HG02938 (cell line): ENCODE measurements around the gene OSBP2.

Experiments used
- ATAC-seq: cut with Tn5 transposase; IDR thresholded peaks from one replicate; pipeline ENCODE4 v1.9.1; 2021; ENCODE audit warnings: mild to moderate bottlenecking, moderate library complexity; ENCODE audit not compliant: unreplicated experiment

The OSBP2 gene

DNA sequence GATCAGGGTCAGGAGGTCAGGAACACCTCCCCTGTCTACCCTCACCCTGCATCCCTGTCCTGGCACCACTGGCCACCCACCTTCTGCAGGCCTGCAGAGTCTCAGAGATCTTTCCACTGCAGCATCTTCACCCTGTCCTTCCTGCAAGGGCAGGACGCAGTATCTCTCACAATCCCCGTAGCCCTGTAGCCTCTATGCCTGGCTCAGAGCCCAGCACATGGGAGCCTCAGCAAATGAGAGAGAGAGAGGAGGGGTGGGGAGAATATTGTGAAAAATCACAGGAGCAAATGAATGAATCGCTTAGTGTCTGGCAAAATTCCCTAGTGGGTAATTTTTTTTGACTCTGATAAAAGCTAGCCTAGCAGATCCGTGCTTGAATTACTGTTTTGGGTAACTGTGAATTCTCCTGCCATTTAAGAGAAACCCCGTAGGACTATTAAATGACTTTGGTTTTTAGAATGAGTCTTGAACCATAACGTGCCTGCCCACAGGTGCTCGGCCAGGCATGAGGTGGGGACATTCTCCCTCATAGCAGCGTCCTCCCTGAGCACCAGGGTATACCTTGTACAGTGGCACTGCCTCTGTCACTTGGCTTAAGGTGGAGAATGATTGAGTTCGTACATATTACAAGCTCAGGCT, 182.4 kb downstream of the OSBP2 start:
- no peak for ATAC-seq

DNA sequence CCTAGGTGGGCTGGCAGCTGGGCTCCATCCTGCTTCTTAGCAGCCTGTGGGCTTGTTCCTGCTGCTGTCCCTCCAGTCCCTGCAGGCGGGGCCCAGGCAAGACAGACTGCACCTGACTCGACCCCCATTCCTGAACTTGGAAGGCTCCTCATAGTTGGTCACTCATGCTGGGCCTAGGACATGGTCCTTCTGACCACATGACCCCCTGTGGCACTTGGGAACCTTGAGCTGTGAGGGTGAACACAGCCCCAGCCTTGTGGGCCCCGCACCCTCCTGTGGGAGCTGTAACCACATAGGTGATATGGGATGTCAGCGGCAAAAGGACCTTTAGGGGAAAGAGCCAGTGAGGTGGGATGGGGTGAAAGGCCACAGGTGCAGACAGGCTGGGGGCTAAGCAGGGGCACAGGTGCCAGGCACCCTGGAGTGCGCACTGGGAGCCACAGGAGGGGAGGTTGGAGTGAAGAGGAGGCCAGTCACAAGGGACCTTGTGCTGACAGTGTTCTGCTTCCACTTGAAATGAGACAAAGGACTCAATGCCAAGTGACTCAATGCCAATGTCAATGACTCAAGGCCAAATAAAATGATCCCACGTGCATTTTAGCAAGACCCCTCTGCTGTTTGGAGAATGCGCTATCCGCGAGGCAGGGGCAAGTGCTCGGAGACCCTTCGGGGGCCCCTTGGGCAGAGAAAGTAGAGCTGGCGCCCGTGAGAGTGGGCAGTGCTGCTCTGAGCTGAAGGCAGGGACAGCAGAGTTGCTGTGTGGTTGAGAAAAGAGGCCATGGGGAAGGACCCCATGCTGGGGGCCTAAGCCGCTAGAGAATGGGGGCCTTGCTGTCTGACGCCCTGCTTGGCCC, 183.2 kb downstream of the OSBP2 start:
- no peak for ATAC-seq

DNA sequence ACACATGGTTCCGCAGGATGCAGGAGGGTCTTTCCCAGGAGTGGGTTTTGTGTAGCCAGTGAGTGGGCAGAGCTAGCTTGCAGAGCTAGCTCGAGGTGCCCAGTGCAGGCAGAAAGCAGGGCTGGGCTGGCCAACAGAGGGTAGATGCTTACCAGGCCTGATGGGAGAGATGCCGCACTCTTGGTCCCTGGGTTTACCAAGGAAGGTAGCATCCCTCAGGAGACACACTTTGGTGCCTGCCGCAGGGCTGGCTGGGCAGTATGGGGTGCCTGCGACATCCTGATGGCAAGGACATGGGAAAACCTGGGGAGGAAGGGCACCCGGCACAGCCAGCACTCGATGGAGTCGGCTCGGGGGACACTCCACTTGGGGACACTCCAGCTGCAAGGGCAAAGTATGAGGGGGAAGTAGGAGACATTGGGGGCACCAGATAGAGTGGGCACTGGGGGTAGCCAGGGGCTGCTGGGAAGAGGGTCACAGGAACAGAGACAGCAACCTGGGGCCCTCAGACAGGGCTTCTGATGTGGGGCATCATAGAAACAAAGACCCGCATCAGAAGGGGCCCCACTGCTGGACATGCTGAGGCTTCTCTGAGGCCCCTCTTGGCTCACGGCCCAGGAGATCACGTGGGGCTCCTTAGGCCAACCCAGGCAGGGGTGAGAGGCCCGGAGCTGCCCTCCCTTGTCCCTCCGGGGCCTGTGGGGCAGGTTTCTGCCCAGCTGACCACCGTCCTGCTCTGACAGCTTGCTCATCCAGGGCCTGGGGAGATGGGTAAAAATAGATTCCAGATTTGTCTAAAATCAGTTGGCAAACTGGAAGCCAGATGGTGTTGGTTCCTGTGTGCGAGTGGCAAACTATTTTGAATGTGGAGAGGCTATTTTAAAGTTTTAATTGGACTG, 184.1 kb downstream of the OSBP2 start:
- ATAC-seq, result no peak

DNA sequence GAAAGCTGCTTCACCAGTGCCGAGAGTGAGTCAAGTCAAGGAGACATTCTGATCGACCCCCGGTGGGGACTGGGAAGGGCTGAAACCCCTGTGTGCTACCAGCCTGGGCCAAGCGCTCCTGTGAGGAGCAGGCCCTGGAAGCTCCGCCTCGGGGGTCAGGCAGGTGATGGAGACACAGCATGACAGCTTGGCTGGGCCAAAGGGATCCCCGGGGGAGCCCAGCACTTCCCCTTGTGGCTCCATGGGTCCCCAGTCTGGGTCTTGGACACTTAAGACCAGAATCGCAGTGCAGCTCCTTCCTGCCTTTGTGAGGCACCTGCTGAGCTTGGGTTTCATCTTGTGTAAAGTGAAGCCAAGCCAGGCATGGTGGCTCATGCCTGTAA, 184.7 kb downstream of the OSBP2 start:
- ATAC-seq, result no peak

DNA sequence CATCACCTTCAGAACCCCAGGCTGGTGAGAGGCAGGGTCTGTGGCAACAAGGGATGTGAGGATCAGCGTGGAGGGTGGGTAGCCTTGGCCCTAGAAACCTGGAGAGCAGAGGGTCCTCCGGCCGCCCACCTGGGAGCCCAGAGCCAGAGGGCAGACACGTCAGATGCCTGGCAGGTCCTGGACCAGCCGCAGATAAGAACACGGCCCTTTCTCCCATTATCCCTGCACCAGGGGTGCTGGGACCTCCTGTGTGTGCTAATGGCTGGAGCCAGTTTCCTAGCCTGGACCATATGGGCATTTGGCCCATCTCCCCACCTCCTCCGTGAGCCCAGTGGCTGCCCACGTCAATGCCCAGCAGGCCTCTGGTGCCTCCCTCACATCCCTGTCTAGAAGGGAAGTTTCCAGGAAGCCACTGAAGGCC, 185.5 kb downstream of the OSBP2 start:
- no peak for ATAC-seq

DNA sequence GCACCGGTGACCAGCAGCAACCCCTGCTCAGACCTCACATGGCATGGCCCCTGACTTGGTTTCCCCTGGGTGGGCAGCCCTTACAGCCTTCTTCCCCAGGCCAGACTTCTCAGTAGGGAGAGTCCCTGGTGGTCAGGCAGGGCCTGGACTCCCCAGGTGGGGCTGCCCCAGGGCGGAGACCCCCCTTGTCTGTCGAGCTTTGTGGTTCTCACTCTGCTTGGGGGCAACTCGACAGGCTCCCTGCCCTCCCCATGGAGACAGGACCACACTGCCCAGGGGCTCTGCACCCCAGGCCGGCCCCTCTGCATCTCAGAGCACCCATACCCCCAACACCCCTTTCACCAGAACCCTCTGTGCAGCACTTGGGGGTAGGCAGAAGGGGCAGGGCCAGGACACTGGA, 186.2 kb downstream of the OSBP2 start:
- no peak for ATAC-seq

DNA sequence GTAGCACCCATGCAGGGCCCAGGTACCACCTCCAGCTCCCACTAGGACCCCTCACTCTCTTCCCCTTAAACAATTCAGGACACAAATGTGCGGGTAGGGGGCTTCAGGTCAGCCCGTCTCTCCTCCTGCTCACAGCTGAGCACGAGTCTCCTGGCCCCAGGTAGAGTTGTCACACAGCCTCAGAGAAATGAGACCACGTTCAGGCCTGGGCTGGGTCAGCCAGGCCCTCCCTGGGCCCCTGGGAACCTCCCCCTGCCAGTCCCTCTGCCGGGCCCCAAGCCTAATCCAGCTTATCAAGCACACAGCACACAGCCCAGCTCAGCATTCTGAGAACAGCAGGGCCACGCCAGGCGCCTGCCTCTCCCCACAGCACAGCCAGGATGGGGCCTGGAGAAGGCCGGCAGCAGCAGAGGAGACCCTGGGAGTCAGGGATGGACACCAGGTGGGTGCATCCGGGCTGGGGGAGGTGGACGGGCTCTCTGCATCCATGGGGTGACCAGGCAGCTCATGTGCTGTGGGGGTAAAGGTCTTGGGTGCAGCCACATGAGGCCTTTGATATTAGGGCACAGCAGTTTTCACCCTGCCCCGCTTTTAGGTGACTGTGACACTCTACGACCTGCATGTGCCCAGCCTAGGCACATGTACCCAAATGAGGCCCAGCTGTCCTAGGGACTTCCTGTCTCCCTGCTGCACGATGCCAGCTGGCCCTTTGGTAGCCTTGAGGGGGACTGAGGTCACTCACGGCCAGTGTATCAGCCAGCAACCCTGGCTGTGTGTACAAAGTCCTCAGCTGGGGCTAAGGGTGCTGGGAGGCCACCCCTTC, 186.9 kb downstream of the OSBP2 start:
- ATAC-seq, result no peak

DNA sequence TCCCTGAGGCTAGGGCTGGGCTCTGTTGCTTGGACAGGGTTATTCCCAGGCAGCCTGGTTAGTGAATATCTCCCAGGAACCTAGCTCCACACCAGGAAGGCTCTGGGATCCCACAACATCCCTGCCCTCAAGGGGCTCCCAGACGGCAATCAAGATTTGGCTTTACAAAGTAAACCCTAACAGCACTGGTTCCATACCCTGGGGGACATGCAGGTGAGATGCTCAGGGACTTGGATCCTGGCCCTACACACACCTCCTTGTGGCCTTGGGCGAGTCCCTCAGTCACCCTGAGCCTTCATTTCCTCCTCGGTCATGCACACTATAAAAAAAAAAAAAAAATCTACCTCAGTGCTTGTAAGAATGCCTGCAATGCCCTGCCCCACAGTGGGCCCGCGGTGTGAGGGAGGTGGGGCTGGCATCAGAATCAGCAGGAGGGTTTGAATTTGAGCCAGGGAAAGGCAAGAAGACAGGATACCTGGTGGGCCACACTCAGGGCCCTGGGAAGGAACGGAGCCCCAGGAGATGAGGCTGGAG, 187.6 kb downstream of the OSBP2 start:
- ATAC-seq, result no peak

DNA sequence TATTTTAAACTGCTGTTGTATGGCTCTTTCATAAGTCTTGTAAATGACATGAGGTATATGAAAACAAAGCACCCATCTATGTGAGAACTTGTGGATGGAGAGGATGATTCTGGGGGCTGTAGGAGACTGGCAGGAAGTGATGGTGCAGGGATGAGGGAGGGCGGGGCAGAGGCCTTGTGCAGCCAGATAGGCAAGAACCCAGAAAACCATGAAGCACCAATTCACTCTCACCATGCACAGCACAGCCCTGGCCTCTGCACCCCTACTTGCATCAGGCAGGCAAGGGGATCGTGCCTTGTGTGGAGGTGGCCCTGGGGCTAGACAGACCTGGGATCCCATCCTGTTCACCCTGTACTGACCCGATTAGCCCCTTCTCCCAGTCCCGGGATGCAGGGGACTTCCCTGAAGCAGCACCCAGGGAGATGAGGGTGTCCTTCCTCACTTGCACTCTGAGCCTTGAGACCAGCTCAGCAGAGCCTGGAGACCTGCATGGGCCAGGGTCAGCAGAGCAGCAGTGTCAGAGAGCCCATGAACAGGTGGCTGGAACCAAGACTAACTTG, 188.4 kb downstream of the OSBP2 start:
- ATAC-seq, result no peak

DNA sequence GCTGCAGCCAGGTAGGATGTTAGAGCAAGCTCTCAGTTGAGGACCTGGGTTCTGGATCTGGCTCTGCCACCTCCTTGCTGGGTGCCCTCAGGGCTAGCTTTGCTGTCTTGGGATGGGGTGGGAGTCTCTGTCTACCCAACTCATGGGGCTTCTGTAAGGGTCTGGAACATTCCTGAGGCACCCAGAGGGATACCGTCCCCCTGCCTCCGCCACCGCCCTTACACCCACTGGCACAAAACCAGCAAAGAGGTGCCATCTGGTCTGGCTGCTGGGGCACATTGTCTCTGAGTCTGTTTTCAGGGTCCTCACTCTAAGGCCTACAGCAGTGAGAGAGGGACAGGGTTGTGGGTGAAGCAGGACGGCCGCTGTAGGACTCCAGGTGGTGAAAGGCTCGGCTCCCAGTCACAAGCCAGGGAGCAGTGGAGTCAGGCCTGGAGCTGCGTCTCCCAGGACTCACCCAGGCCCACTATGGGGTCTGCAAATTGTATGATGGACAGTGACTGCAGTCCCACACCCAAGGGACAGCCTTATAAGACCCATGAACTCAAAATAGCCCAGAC, 189.0 kb downstream of the OSBP2 start:
- ATAC-seq, result no peak

DNA sequence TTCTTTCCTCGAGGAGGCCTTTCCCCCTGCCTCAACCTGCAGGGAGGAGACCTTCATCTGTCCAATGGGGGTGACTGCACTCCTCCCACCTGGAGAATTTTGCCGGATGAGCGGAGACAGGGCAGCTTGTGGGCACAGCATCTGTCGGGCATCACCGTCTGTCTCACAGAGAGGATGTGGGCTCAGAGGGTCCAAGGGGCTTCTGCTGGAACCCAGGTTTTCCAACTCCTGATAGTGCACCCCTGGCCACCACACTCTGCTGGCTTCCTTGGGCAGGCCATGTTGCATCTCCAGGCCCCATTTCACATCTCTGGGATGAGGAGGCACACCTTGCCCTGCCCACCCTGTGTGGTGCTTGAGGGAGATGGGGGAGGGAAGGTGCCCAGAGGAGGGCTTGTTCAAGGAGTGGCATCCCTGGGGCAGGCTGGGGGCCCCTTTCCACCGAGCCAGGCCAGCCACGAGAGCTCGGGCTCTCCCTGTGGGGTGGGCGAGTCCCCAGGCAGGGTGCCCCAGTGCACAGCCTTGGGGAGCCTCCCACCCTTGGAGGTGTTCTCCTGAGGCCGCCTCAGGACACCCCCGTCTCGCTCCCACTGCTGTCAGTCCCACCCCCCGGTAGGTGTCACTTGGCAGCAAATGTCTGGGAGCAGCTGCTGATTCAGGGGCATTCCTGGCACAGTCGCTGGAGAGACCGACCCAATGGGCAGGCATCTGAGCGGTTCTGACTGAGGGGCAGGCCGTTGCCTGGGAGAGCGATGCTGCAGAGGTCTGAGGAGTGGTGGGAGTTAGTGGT, 189.7 kb downstream of the OSBP2 start:
- ATAC-seq, result no peak

DNA sequence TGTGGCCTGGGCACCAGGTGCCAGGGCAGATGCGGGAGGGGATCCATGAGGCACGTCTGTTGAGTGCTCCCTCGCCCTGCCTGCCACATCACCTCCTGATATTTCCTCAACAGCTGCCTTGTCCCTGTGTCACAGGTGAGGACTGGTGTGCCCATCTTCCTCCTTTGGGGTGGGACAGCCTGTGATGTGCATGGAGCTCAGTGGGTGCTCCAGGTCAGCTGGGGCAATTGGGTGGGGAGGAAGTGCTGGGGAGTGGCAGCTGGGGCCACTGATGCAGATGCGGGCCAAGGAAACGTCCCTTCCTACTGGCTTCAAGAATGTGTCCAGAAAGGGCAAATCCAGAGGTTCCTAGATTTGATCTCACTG, 190.3 kb downstream of the OSBP2 start:
- no peak for ATAC-seq

DNA sequence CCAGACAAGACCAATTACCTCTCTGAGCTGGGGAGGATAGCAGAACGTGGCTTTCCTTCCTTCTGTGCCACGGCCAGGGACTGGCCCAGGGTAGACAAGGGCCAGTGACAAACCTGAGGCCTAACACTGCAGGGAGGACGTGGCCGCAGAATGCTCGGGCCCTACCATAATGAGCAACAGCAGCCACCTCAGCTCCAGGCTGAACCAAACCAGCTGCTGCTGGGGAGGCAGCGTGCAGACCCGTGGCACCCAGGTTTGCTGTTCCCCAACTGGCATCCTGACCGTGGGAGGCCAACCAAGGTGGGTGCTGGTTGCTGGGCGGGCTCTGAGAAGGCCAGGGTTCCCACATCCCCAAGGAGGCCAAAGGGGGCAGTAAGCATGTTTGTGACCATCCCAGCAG, 190.9 kb downstream of the OSBP2 start:
- ATAC-seq, result no peak

DNA sequence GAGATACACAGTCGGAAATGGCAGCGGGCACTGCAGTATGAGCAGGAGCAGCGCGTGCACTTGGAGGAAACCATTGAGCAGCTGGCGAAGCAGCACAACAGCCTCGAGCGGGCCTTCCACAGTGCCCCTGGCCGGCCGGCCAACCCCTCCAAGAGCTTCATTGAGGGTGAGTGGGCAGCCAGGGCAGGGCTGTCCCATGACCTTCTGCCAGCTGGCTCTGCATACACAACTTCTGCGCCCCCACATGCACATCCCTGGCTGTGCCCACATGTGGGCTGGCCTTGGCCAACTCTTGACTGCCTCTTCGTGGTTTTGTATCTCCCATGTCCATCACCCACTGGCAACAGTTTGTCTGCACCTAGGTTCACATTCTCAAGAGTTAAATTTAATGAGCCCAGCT, 192.8 kb downstream of the OSBP2 start:
- no peak for ATAC-seq

DNA sequence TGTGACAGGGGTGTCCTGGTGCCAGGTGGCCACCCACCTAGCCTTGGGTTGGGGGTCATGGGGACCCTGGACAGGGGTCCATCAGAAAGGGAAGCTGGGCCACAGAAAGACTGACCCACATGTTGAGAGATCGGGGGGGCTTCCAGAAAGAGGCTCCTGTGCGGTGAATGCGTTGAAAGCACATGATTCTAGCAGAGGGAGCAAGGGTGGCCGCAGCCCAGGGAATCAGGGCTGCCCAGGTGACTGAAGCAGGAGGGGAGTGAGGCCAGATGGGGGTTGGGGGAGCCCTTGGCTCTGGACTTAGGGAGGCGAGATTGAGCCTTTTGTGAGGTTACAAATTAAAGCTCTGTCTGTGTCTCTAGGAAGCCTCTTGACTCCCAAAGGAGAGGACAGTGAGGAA, 193.2 kb downstream of the OSBP2 start:
- no peak for ATAC-seq

DNA sequence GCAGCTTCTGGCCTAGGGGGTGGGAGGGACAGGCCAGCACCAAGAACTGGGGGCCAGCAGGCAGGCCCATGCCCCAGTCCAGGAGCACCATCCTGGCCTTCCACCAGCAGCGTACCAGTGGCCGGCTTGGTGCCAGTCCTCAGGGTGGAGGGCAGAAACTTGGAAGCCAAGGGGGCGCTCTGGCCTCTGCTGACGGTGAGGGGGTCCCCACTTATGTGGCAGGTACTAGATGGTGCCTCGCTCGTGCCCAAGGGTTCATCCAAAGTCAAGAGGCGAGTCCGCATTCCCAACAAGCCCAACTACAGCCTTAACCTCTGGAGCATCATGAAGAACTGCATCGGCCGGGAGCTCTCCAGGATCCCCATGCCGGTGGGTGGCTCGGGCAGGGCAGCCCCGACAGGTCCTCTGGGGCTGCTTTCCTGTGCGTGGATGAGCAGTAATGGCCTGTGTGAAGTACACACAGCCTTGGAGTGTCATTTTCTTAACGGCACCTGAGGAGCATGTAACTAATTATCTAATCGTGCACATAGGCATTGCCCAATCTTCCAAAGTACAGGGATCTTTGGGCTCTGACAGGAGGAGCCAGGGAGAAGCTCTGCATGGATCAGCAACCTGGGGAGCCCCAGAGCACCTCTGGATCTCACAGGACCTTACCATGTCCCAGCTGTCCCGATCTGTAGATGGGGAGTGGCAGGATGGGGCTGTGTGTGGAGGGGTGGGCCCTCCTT, 194.8 kb downstream of the OSBP2 start:
- no peak for ATAC-seq

DNA sequence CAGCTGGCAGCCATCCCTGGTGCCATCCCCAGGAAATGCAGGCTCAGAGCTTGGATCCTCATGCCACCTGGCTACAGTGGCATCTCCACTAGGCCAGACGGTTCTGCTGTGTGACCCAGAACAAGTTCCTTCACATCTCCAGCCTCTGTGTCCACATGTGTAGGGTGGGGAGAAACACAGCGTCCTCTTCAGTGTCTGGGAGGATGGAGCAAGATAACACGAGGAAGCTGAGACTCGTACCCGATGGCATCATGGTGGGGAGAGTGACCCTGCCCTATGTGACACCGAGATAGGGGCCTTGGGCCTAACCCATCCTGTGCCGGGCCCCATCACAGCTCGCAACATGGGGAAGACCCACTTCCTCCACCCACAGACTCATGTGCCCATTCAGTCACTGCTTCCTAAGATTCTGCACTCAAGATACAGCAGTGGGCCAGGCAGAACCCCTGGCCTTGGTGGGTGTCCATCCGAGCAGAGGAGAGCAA, 195.4 kb downstream of the OSBP2 start:
- ATAC-seq, result no peak
